ENCODE results near the gene PARN.

DNA sequence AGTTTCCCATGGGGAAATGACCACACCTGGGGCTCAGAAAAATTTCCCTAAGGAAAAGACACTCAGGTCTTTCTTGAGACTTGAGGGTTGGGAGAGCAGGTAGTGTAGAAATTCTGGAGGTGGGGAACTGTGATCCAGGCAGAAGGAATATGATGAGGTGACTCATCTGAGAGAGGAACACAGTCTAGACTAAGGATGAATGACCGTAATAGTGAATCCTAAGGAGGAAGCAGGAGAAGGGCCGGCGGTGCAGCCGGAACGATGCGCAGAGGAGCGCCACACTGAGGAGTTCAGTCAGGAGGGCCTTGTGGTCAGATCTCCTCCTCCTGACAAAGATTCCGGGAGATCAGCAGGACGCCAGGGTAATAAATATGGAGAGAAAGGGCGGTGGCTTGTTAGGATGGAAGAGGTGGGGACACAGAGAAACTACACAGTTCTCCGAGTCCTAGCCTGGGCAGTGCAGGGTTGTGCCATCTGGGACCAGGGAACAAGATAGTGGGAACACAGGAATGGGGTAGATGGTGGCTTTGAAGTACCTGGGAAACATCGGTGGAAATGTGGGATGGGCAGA lies 135.6 kb downstream of the PARN start:
- TF ChIP-seq TAF1 (IDR thresholded peaks at IDR 0.05; ENCODE audit: low read depth) (no peak), CTCF (IDR thresholded peaks at IDR 0.05; ENCODE audit: poor library complexity, severe bottlenecking) (no peak), EZH2 (IDR thresholded peaks at IDR 0.05; ENCODE audit: borderline replicate concordance, insufficient read depth, low read length, poor library complexity, severe bottlenecking) (no peak), MXI1 (conservative IDR thresholded peaks at IDR 0.05; ENCODE audit: poor library complexity, severe bottlenecking) (no peak), POLR2AphosphoS5 (IDR thresholded peaks at IDR 0.05) (no peak), SMC3 (conservative IDR thresholded peaks at IDR 0.05; ENCODE audit: poor library complexity) (no peak), REST (IDR thresholded peaks at IDR 0.05; ENCODE audit: borderline replicate concordance) (no peak), RAD21 (conservative IDR thresholded peaks at IDR 0.05) (no peak), EP300 (conservative IDR thresholded peaks at IDR 0.05; ENCODE audit: poor library complexity, severe bottlenecking) (no peak)

Measured in neural cell (in vitro differentiated cells).